CD14-positive monocyte (primary cell): ENCODE data around the gene CNTNAP5. TPM values are rescaled to one million over a fixed set of nuclear protein-coding genes. Genes with fewer than 3 reads are reported as not detected.

Experiments
- DNase-seq, 3 donors: peaks; one replicate each; pipeline ENCODE4 v3.0.0-alpha.2; 2011 to 2022
- H2AFZ ChIP-seq: 2 replicates; pipeline ENCODE4 v1.6.0; 2012; ENCODE audit warnings: mild to moderate bottlenecking, low read depth, low read length, inconsistent platforms; ENCODE audit not compliant: insufficient read depth, poor library complexity, severe bottlenecking
- H3K27ac ChIP-seq, 2 donors: 1 replicate in 1 of 2; 2 replicates in 1 of 2; pipeline ENCODE4 v1.5.1; 2012 to 2013; ENCODE audit warnings: low read length in 2 of 2, control low read depth in 1 of 2, inconsistent platforms in 1 of 2, low read depth in 1 of 2, mild to moderate bottlenecking in 1 of 2
- H3K27me3 ChIP-seq, 2 donors: one replicate each; pipeline versions ENCODE4 v1.6.0 to v1.6.1; 2011 to 2013; ENCODE audit warnings: low read length in 2 of 2; ENCODE audit not compliant: control insufficient read depth in 2 of 2, insufficient read depth in 2 of 2
- H3K36me3 ChIP-seq, 2 donors: replicated peaks in 1 of 2; 1 replicate in 1 of 2; 2 replicates in 1 of 2; pipeline versions ENCODE4 v1.5.1 to v1.6.1; 2012 to 2013; ENCODE audit warnings: low read length in 2 of 2, control low read depth in 1 of 2, inconsistent platforms in 1 of 2, mild to moderate bottlenecking in 1 of 2; ENCODE audit not compliant: insufficient read depth in 2 of 2, control insufficient read depth in 1 of 2
- H3K4me1 ChIP-seq, 2 donors: 1 replicate in 1 of 2; 2 replicates in 1 of 2; pipeline versions ENCODE4 v1.5.1 to v1.6.1; 2012 to 2013; ENCODE audit warnings: low read length in 2 of 2, control low read depth in 1 of 2, inconsistent platforms in 1 of 2, mild to moderate bottlenecking in 1 of 2, moderate library complexity in 1 of 2; ENCODE audit not compliant: insufficient read depth in 2 of 2, control insufficient read depth in 1 of 2
- H3K4me2 ChIP-seq: replicated peaks from 2 replicates; pipeline ENCODE3; 2012; ENCODE audit warnings: low read length, moderate library complexity, mild to moderate bottlenecking; ENCODE audit not compliant: poor library complexity, severe bottlenecking; ENCODE audit errors: extremely low read depth
- H3K4me3 ChIP-seq, 3 experiments: fragments of 200-600 bp in 1 of 3; sonication (generic) in 1 of 3; replicated peaks in 1 of 3; 1 replicate in 2 of 3; 2 replicates in 1 of 3; pipeline ENCODE4 v1.5.1; 2011 to 2013; ENCODE audit warnings: low read length in 3 of 3, mild to moderate bottlenecking in 3 of 3, control low read depth in 2 of 3, low read depth in 2 of 3, inconsistent platforms in 1 of 3, moderate library complexity in 1 of 3
- H3K79me2 ChIP-seq: 2 replicates; pipeline ENCODE4 v1.6.0; 2012; ENCODE audit warnings: mild to moderate bottlenecking, control low read depth, inconsistent platforms, low read length, moderate library complexity; ENCODE audit not compliant: insufficient read depth
- H3K9ac ChIP-seq: 2 replicates; pipeline ENCODE4 v1.6.0; 2017; ENCODE audit warnings: low read length, mild to moderate bottlenecking; ENCODE audit not compliant: insufficient read depth, poor library complexity, severe bottlenecking
- H3K9me3 ChIP-seq, 2 donors: replicated peaks in 1 of 2; 1 replicate in 1 of 2; 2 replicates in 1 of 2; pipeline versions ENCODE4 v1.5.1 to v1.6.1; 2012 to 2013; ENCODE audit warnings: low read length in 2 of 2, control low read depth in 1 of 2; ENCODE audit not compliant: control insufficient read depth in 1 of 2, insufficient read depth in 1 of 2
- H4K20me1 ChIP-seq: 2 replicates; pipeline ENCODE4 v1.6.0; 2012; ENCODE audit warnings: mild to moderate bottlenecking, low read length, control low read depth, moderate library complexity; ENCODE audit not compliant: insufficient read depth
- H3K27ac Mint-ChIP-seq, 7 donors: one replicate each; pipeline ENCODE4 v1.8.0; 2020; ENCODE audit warnings: mild to moderate bottlenecking in 7 of 7, mixed read lengths in 7 of 7, moderate library complexity in 6 of 7, inconsistent platforms in 2 of 7
- H3K27me3 Mint-ChIP-seq, 3 donors: one replicate each; pipeline ENCODE4 v1.8.0; 2021 to 2022; ENCODE audit warnings: low read depth in 3 of 3, mild to moderate bottlenecking in 3 of 3, mixed read lengths in 3 of 3, moderate library complexity in 3 of 3, inconsistent platforms in 1 of 3
- H3K36me3 Mint-ChIP-seq, 2 donors: one replicate each; pipeline ENCODE4 v1.8.0; 2020; ENCODE audit warnings: mixed read lengths in 2 of 2, inconsistent platforms in 1 of 2, mild to moderate bottlenecking in 1 of 2
- H3K4me1 Mint-ChIP-seq: one replicate; pipeline ENCODE4 v1.8.0; 2020; ENCODE audit warnings: mild to moderate bottlenecking, mixed read lengths
- H3K4me3 Mint-ChIP-seq, 2 donors: one replicate each; pipeline ENCODE4 v1.8.0; 2020; ENCODE audit warnings: mild to moderate bottlenecking in 2 of 2, mixed read lengths in 2 of 2, moderate library complexity in 1 of 2
- H3K9me3 Mint-ChIP-seq, 7 donors: one replicate each; pipeline ENCODE4 v1.8.0; 2020 to 2022; ENCODE audit warnings: mixed read lengths in 7 of 7, mild to moderate bottlenecking in 6 of 7, moderate library complexity in 6 of 7, inconsistent platforms in 2 of 7
- WGBS: methylation state at CpG from one replicate; pipeline ENCODE4 v1.1.5; 2013; ENCODE audit warnings: missing lambda C conversion rate; ENCODE audit not compliant: insufficient coverage; 5-methylcytosine and 5-hydroxymethylcytosine counted together
- intact Hi-C, 2 donors: fragments of 100-400 bp; cut with micrococcal nuclease; formaldehyde crosslinking; loops; one replicate each; pipeline versions ENCODE4 v1.15.0 to v1.15.1; 2023
- polyA plus RNA-seq, 3 donors: library from polyadenylated mRNA; depleted of rRNA in 1 of 3; unstranded in 2 of 3; stranded (reverse) in 1 of 3; fragments of 300-500 nt in 2 of 3; fragments of >200 nt in 1 of 3; fragmentation: Illumina TruSeq in 2 of 3; gene quantifications; 1 replicate in 2 of 3; 2 replicates in 1 of 3; pipeline ENCODE4 v1.2.3, GENCODE V29; 2012 to 2021
- TF ChIP-seq, protein P1 (sequence below): fragments of 200-600 bp; IDR thresholded peaks from one replicate; pipeline ENCODE4 v1.8.0; 2022; ENCODE audit warnings: antibody characterized with exemption, mild to moderate bottlenecking

Gene CNTNAP5
- polyA plus RNA-seq, 3 donors, result not detected

DNA sequence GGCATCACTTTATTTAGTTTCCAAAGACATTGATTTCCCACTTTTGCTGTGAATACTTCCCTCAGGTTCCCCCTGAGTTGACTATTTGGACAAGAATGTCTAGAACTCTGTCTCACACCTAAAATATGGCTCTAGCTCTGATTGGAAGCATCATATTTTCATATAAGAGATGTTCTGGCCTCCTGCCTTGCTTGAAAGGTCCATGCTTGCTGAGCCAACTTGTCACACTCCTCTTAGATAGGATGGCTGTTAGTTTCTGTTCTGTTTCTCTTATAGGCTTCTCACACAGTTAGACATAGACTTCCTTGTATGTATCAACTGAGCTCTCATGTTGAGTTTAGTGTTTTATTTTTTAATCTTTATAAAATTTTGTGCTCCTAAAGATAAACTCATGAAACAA lies 87.1 kb downstream of the CNTNAP5 start:
- Histone ChIP-seq H3K9me3 (peaks cover 0 to 7% of the 10 kb centered on the region in 2 donors), H3K36me3 (no peaks in the 10 kb centered on the region), H3K4me2 (no peak overlapping the region), H3K27ac (no peak overlapping the region), H3K4me1 (no peaks in the 10 kb centered on the region), H3K79me2 (no peaks in the 10 kb centered on the region), H3K4me3 (no peak overlapping the region), H3K27me3 (no peaks in the 10 kb centered on the region), H4K20me1 (no peaks in the 10 kb centered on the region), H3K9ac (no peak overlapping the region), H2AFZ (no peak overlapping the region)
- intact Hi-C loops, result no loop called here
- Mint-ChIP-seq H3K4me1 (no peaks in the 10 kb centered on the region), H3K36me3 (no peaks in the 10 kb centered on the region), H3K27ac (no peak overlapping the region), H3K9me3 (peaks cover 0 to 5% (median 0%) of the 10 kb centered on the region in 7 donors), H3K27me3 (no peaks in the 10 kb centered on the region), H3K4me3 (no peak overlapping the region)
- TF ChIP-seq, protein P1, sequence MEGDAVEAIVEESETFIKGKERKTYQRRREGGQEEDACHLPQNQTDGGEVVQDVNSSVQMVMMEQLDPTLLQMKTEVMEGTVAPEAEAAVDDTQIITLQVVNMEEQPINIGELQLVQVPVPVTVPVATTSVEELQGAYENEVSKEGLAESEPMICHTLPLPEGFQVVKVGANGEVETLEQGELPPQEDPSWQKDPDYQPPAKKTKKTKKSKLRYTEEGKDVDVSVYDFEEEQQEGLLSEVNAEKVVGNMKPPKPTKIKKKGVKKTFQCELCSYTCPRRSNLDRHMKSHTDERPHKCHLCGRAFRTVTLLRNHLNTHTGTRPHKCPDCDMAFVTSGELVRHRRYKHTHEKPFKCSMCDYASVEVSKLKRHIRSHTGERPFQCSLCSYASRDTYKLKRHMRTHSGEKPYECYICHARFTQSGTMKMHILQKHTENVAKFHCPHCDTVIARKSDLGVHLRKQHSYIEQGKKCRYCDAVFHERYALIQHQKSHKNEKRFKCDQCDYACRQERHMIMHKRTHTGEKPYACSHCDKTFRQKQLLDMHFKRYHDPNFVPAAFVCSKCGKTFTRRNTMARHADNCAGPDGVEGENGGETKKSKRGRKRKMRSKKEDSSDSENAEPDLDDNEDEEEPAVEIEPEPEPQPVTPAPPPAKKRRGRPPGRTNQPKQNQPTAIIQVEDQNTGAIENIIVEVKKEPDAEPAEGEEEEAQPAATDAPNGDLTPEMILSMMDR, result no peak
- DNase-seq, result no peak

DNA sequence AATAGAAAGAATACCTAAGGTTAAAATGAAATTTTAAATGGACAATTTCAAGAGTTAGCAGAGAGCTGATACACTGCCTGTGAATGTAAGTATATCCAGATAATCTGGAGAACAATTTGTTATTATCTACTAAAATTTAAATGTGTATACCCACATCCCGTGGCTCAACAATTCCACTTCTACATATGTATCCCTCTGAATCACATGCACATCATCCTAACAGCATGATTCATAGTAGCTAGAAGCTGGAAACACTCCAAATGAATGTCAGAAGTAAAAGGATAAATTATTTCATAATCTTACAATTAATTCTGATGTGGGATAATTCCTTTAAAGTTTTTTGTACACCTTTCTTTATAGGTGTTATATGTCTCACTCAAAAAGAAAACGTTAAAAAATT lies 87.9 kb downstream of the CNTNAP5 start:
- H3K4me3 Mint-ChIP-seq, result no peak overlapping the region
- Histone ChIP-seq H4K20me1 (no peaks in the 10 kb centered on the region), H3K4me3 (no peak overlapping the region), H3K4me2 (no peak overlapping the region), H3K9me3 (peaks cover 0 to 7% of the 10 kb centered on the region in 2 donors), H3K27ac (no peak overlapping the region), H3K36me3 (no peaks in the 10 kb centered on the region), H3K79me2 (no peaks in the 10 kb centered on the region), H3K27me3 (no peaks in the 10 kb centered on the region), H3K9ac (no peak overlapping the region), H2AFZ (no peak overlapping the region), H3K4me1 (no peaks in the 10 kb centered on the region)
- no peaks in the 10 kb centered on the region for H3K4me1 Mint-ChIP-seq
- TF ChIP-seq, protein P1, result no peak
- H3K36me3 Mint-ChIP-seq, result no peaks in the 10 kb centered on the region
- H3K27ac Mint-ChIP-seq, result no peak overlapping the region
- DNase-seq, result no peak
- peaks cover 0 to 5% (median 0%) of the 10 kb centered on the region in 7 donors for H3K9me3 Mint-ChIP-seq
- WGBS, result no CpG with 5 or more reads among the region's 2 CpGs
- intact Hi-C loops, result no loop called here
- H3K27me3 Mint-ChIP-seq, result no peaks in the 10 kb centered on the region
